ENCODE measurements around the gene B3GAT1.

- TF ChIP-seq POLR2AphosphoS5 (IDR thresholded peaks at IDR 0.05; ENCODE audit: low read depth, low read length) (no peak), POLR2A (IDR thresholded peaks at IDR 0.05; ENCODE audit: low read depth, low read length) (no peak)
These were observed 47.8 kb downstream of the B3GAT1 start for GRCh38 chr11:134364261-134364660.
